ENCODE measurements around the gene TMEM170A. TPM values are rescaled to one million over a fixed set of nuclear protein-coding genes. Genes with fewer than 3 reads are reported as not detected.

Gene TMEM170A
- total RNA-seq, 1 donor from 2014 or later: 16.4 TPM

DNA sequence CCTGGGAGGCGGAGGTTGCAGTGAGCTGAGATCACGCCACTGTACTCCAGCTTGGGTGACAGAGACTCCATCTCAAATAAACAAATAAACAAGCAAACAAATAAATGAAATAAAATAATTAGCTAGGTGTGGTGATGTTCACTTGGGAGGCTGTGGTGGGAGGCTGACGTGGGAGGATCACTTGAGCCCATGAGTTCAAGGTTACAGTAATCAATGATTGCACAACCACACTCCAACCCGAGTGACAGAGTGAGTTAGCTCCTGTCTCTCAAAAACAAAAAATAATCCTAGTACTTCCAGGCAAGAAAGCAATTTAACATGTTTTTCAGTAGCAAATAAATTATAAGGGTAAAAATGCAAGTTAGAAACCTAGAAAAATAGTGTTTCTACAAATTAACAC lies 57.5 kb downstream of the TMEM170A start:
- no peaks in the 10 kb centered on the region for H4K20me1 ChIP-seq (ENCODE audit: insufficient read depth, low read length)
- Mint-ChIP-seq H3K36me3 (ENCODE audit: low read depth, unreplicated experiment) (peaks cover 4% of the 10 kb centered on the region), H3K4me1 (ENCODE audit: low read depth, unreplicated experiment) (peaks cover 6% of the 10 kb centered on the region), H3K9me3 (ENCODE audit: unreplicated experiment) (no peaks in the 10 kb centered on the region), H3K4me3 (ENCODE audit: unreplicated experiment) (no peak overlapping the region), H3K27me3 (ENCODE audit: low read depth, unreplicated experiment) (no peaks in the 10 kb centered on the region), H3K27ac (ENCODE audit: unreplicated experiment) (no peak overlapping the region)
- H3K9ac ChIP-seq (ENCODE audit: low read length): no peak overlapping the region
- peaks cover 5% of the 10 kb centered on the region for H3K4me1 ChIP-seq (ENCODE audit: insufficient read depth, low read length)
- no peak overlapping the region for H2AFZ ChIP-seq (ENCODE audit: low read depth, low read length)
- DNase-seq (ENCODE audit: low read depth) (no peak), FAIRE-seq (no peak)
- no peaks in the 10 kb centered on the region for H3K27me3 ChIP-seq (ENCODE audit: insufficient read depth, low read length)
- H3K36me3 ChIP-seq (ENCODE audit: insufficient read depth, low read length): peaks cover 19% of the 10 kb centered on the region
- no peak overlapping the region for H3K27ac ChIP-seq (ENCODE audit: low read depth, low read length)
- no peaks in the 10 kb centered on the region for H3K79me2 ChIP-seq (ENCODE audit: insufficient read depth, low read length)
- no peak overlapping the region for H3K4me2 ChIP-seq (ENCODE audit: low read length)
- TF ChIP-seq EZH2 (IDR thresholded peaks at IDR 0.05; ENCODE audit: insufficient read depth, low read length): no peak
- TF ChIP-seq, protein P1, sequence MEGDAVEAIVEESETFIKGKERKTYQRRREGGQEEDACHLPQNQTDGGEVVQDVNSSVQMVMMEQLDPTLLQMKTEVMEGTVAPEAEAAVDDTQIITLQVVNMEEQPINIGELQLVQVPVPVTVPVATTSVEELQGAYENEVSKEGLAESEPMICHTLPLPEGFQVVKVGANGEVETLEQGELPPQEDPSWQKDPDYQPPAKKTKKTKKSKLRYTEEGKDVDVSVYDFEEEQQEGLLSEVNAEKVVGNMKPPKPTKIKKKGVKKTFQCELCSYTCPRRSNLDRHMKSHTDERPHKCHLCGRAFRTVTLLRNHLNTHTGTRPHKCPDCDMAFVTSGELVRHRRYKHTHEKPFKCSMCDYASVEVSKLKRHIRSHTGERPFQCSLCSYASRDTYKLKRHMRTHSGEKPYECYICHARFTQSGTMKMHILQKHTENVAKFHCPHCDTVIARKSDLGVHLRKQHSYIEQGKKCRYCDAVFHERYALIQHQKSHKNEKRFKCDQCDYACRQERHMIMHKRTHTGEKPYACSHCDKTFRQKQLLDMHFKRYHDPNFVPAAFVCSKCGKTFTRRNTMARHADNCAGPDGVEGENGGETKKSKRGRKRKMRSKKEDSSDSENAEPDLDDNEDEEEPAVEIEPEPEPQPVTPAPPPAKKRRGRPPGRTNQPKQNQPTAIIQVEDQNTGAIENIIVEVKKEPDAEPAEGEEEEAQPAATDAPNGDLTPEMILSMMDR (IDR thresholded peaks at IDR 0.05; ENCODE audit: insufficient read depth, low read depth, low read length): no peak
- no peaks in the 10 kb centered on the region for H3K9me3 ChIP-seq (ENCODE audit: insufficient read depth, low read depth, low read length)
- no peak overlapping the region for H3K4me3 ChIP-seq (ENCODE audit: insufficient read depth, low read depth, low read length)

DNA sequence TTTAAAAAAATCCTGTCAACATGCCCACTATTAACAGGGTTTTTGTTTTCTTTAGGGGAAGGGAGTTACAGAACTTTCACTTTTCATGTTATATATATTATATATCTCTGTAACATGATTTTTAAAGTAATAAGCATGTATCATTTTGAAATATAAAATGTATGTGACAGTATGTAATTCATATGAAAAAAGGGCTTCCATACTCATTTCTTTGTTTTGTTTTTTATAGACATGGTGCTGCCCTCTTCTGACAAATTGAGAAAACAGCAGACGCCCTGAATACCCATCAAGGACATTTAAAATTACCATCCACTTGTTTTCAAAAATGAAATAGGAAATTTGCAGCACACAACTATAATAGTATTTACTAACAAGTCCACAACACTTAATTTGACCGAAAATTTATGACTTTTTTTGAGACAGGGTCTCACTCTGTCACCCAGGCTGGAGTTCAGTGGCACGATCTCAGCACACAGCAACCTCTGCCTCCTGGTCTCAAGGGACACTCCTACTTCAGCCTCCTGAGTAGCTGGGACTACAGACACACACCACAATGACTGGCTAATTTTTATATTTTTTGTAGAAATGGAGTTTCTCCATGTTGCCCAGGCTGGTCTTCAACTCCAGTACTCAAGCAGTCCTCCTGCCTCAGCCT lies 61.5 kb downstream of the TMEM170A start:
- FAIRE-seq: no peak
- H3K36me3 Mint-ChIP-seq (ENCODE audit: low read depth, unreplicated experiment): peaks cover 2% of the 10 kb centered on the region
- peaks cover 6% of the 10 kb centered on the region for H3K79me2 ChIP-seq (ENCODE audit: insufficient read depth, low read length)
- peak overlapping the region; percentile 66 for H3K9ac ChIP-seq (ENCODE audit: low read length)
- no peak overlapping the region for H3K4me3 ChIP-seq (ENCODE audit: insufficient read depth, low read depth, low read length)
- no peaks in the 10 kb centered on the region for H4K20me1 ChIP-seq (ENCODE audit: insufficient read depth, low read length)
- peak overlapping the region; percentile 85 for H3K27ac ChIP-seq (ENCODE audit: low read depth, low read length)
- peaks cover 7% of the 10 kb centered on the region for H3K36me3 ChIP-seq (ENCODE audit: insufficient read depth, low read length)
- TF ChIP-seq EZH2 (IDR thresholded peaks at IDR 0.05; ENCODE audit: insufficient read depth, low read length): no peak
- TF ChIP-seq, protein P1 (IDR thresholded peaks at IDR 0.05; ENCODE audit: insufficient read depth, low read depth, low read length): peak; percentile 72
- H3K4me1 Mint-ChIP-seq (ENCODE audit: low read depth, unreplicated experiment): peaks cover 18% of the 10 kb centered on the region
- peaks cover 12% of the 10 kb centered on the region for H3K4me1 ChIP-seq (ENCODE audit: insufficient read depth, low read length)
- peak overlapping the region; percentile 99 for H3K27ac Mint-ChIP-seq (ENCODE audit: unreplicated experiment)
- H3K27me3 ChIP-seq (ENCODE audit: insufficient read depth, low read length): no peaks in the 10 kb centered on the region
- H2AFZ ChIP-seq (ENCODE audit: low read depth, low read length): no peak overlapping the region
- H3K4me2 ChIP-seq (ENCODE audit: low read length): peak overlapping the region; percentile 26
- no peak overlapping the region for H3K4me3 Mint-ChIP-seq (ENCODE audit: unreplicated experiment)
- DNase-seq (ENCODE audit: low read depth): no peak
- no peaks in the 10 kb centered on the region for H3K9me3 ChIP-seq (ENCODE audit: insufficient read depth, low read depth, low read length)
- H3K27me3 Mint-ChIP-seq (ENCODE audit: low read depth, unreplicated experiment): no peaks in the 10 kb centered on the region
- no peaks in the 10 kb centered on the region for H3K9me3 Mint-ChIP-seq (ENCODE audit: unreplicated experiment)

DNA sequence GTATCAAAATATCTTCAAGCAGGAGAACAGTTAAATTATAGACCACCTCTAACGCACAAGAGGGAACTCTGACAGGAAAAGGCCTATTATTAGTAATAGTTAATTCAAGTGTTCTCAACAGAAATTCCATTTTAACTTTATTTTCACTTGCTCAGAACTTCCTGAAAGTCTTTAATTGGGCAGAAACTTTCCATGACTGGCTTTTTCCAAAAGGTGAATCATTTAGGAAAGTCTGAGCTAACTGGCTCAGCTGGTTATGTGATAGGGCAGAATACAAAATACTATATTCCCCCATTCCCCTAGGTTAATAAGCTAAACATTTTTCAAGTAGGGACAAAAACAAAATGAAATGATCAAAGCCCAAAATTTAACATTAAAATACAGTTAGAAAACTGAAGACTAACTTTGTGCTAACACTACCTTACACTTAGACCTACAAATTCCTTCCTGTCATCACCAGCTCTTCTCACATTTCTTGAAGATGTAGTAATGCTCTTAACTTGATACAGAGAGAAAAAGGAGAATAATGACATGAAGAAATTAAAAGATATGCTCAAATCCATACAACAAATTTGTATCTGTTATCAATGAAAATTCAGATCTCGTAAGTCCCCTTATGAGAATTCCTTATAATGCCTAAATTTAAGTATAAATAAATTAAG lies 62.2 kb downstream of the TMEM170A start:
- no peaks in the 10 kb centered on the region for H3K9me3 ChIP-seq (ENCODE audit: insufficient read depth, low read depth, low read length)

More for the DNA sequence above, 62.2 kb downstream of the TMEM170A start:
- Mint-ChIP-seq H3K36me3 (ENCODE audit: low read depth, unreplicated experiment) (peaks cover 4% of the 10 kb centered on the region), H3K27ac (ENCODE audit: unreplicated experiment) (peak overlapping the region; percentile 99), H3K27me3 (ENCODE audit: low read depth, unreplicated experiment) (no peaks in the 10 kb centered on the region), H3K9me3 (ENCODE audit: unreplicated experiment) (no peaks in the 10 kb centered on the region), H3K4me1 (ENCODE audit: low read depth, unreplicated experiment) (peaks cover 21% of the 10 kb centered on the region), H3K4me3 (ENCODE audit: unreplicated experiment) (peak overlapping the region; percentile 57)
- Histone ChIP-seq H3K79me2 (ENCODE audit: insufficient read depth, low read length) (peaks cover 6% of the 10 kb centered on the region), H2AFZ (ENCODE audit: low read depth, low read length) (no peak overlapping the region), H3K27ac (ENCODE audit: low read depth, low read length) (peak overlapping the region; percentile 85), H4K20me1 (ENCODE audit: insufficient read depth, low read length) (no peaks in the 10 kb centered on the region), H3K9ac (ENCODE audit: low read length) (peak overlapping the region; percentile 66), H3K27me3 (ENCODE audit: insufficient read depth, low read length) (no peaks in the 10 kb centered on the region), H3K4me2 (ENCODE audit: low read length) (peak overlapping the region; percentile 26), H3K4me1 (ENCODE audit: insufficient read depth, low read length) (peaks cover 12% of the 10 kb centered on the region), H3K4me3 (ENCODE audit: insufficient read depth, low read depth, low read length) (no peak overlapping the region), H3K36me3 (ENCODE audit: insufficient read depth, low read length) (peaks cover 6% of the 10 kb centered on the region)
- TF ChIP-seq EZH2 (IDR thresholded peaks at IDR 0.05; ENCODE audit: insufficient read depth, low read length): no peak
- TF ChIP-seq, protein P1 (IDR thresholded peaks at IDR 0.05; ENCODE audit: insufficient read depth, low read depth, low read length): no peak
- no peak for FAIRE-seq
- DNase-seq (ENCODE audit: low read depth): peak; percentile 80
